Endodermal cell (in vitro differentiated cells): ENCODE measurements around the gene ORAI3. TPM values are rescaled to one million over a fixed set of nuclear protein-coding genes. Genes with fewer than 3 reads are reported as not detected.

Source experiments
- DNase-seq: peaks from one replicate; pipeline ENCODE4 v3.0.0-alpha.2; 2017
- H3K27ac ChIP-seq: 2 replicates; pipeline ENCODE4 v1.5.1; 2013; ENCODE audit warnings: mild to moderate bottlenecking, low read depth, low read length, moderate library complexity
- H3K27me3 ChIP-seq: 2 replicates; pipeline ENCODE4 v1.6.1; 2013; ENCODE audit warnings: mild to moderate bottlenecking, low read length, moderate library complexity; ENCODE audit not compliant: insufficient read depth, control insufficient read depth, poor library complexity, severe bottlenecking
- H3K36me3 ChIP-seq: 2 replicates; pipeline ENCODE4 v1.7.0; 2013; ENCODE audit warnings: mild to moderate bottlenecking, low read length, moderate library complexity; ENCODE audit not compliant: control insufficient read depth, insufficient read depth
- H3K4me1 ChIP-seq: one replicate; pipeline ENCODE4 v1.7.0; 2013; ENCODE audit warnings: low read length; ENCODE audit not compliant: control insufficient read depth, insufficient read depth
- H3K4me3 ChIP-seq: 2 replicates; pipeline ENCODE4 v1.5.1; 2013; ENCODE audit warnings: mild to moderate bottlenecking, low read length, moderate library complexity
- H3K9ac ChIP-seq: 2 replicates; pipeline ENCODE4 v1.6.1; 2013; ENCODE audit warnings: mild to moderate bottlenecking, low read length, moderate library complexity; ENCODE audit not compliant: poor library complexity, severe bottlenecking; ENCODE audit errors: extremely low read depth
- H3K9me3 ChIP-seq: 2 replicates; pipeline ENCODE4 v1.6.1; 2013; ENCODE audit warnings: mild to moderate bottlenecking, low read length, moderate library complexity; ENCODE audit not compliant: control insufficient read depth
- H3K27ac Mint-ChIP-seq: 2 replicates; pipeline ENCODE4 v1.8.0; 2020; ENCODE audit warnings: mixed read lengths
- H3K27me3 Mint-ChIP-seq: 2 replicates; pipeline ENCODE4 v1.8.0; 2021; ENCODE audit warnings: mild to moderate bottlenecking, mixed read lengths; ENCODE audit not compliant: insufficient read depth
- H3K36me3 Mint-ChIP-seq: 2 replicates; pipeline ENCODE4 v1.8.0; 2020; ENCODE audit warnings: low read depth, mixed read lengths
- H3K4me1 Mint-ChIP-seq: 2 replicates; pipeline ENCODE4 v1.8.0; 2020; ENCODE audit warnings: mixed read lengths
- H3K4me3 Mint-ChIP-seq: 2 replicates; pipeline ENCODE4 v1.8.0; 2020; ENCODE audit warnings: mild to moderate bottlenecking, moderate library complexity, mixed read lengths
- H3K9me3 Mint-ChIP-seq: 2 replicates; pipeline ENCODE4 v1.8.0; 2020; ENCODE audit warnings: mild to moderate bottlenecking, mixed read lengths
- CTCF ChIP-seq: fragments of 200-600 bp; sonication (generic); conservative IDR thresholded peaks from 2 replicates; pipeline ENCODE4 v1.5.0; 2021; ENCODE audit warnings: antibody characterized with exemption, mild to moderate bottlenecking
- WGBS, 2 experiments: methylation state at CpG; one replicate each; pipeline versions ENCODE4 v1.1.5 to v1.1.7; 2013; ENCODE audit warnings: missing lambda C conversion rate in 2 of 2, mixed read lengths in 1 of 2; ENCODE audit not compliant: insufficient coverage in 1 of 2, insufficient read length in 1 of 2; 5-methylcytosine and 5-hydroxymethylcytosine counted together
- total RNA-seq, 2 donors: library from RNA; stranded (reverse); fragmentation: NEBNext Ultra II Directional in 1 of 2; extraction: Animal tissue kit (Norgen Biotek cat#: 25700) in 1 of 2; gene quantifications; 2 replicates in 1 of 2; 3 replicates in 1 of 2; pipeline ENCODE4 v1.2.1, GENCODE V29; 2021

The ORAI3 gene
- total RNA-seq, 2 donors from 2014 or later, result 16.9 to 17.7 TPM

DNA sequence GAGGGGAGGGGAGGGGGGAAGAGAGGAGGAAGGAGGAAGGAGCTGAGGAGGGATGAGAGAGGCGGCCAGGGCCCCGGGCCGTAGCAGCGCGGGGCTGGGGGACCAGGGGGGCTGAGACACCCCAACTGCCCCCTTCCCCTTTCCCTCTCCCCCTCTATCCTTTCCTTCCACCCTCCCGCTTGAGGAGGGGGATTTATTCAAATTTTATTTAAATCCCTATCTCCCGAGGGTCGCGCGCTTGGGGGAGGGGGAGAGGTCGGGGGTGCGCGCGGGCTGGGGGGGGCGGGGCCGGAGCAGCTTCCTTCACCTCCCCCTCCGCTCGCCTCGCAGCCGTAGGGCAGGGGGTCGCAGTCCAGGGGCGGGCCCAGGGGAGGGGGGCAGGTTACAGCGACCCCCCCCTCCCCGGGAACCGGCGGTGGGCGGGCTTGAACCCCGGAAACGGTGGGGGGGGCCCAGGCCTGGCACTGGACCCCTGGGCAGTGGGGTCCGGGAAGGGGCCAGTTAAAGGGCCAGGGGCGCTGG is 25.3 kb upstream of the ORAI3 start, which contains the start of gene FBXL19:
Gene FBXL19 (plus strand): TSS at position 19 of the 522 bp plus-strand sequence. CDS start 2,183 bp downstream, outside the sequence.
- Mint-ChIP-seq H3K27me3 (no peaks in the 10 kb centered on the region), H3K27ac (peak within 1 kb of the TSS; percentile 100), H3K4me3 (peak within 1 kb of the TSS; percentile 92), H3K9me3 (no peaks in the 10 kb centered on the region), H3K4me1 (peaks cover 17% of the 10 kb centered on the region), H3K36me3 (peaks cover 12% of the 10 kb centered on the region)
- DNase-seq, result peak; percentile 88
- peak within 1 kb of the TSS; percentile 97 for H3K9ac ChIP-seq
- 0% methylated on average over 10 of the region's 31 CpGs; no CpG with 5 or more reads in 1 of the 2 experiments for WGBS, 2 experiments
- no peak for TF ChIP-seq CTCF
- peak within 1 kb of the TSS; percentile 95 for H3K4me3 ChIP-seq
- peak within 1 kb of the TSS; percentile 97 for H3K27ac ChIP-seq
- H3K4me1 ChIP-seq, result no peaks in the 10 kb centered on the region
- no peaks in the 10 kb centered on the region for H3K27me3 ChIP-seq
- peaks cover 11% of the 10 kb centered on the region for H3K36me3 ChIP-seq
- H3K9me3 ChIP-seq, result no peaks in the 10 kb centered on the region

GRCh38 chr16:30924076-30924912 is 24.6 kb upstream of the ORAI3 start:
- H3K4me3 Mint-ChIP-seq, result peak overlapping the region; percentile 92
- Histone ChIP-seq H3K9me3 (no peaks in the 10 kb centered on the region), H3K4me3 (peak overlapping the region; percentile 95), H3K9ac (peak overlapping the region; percentile 51), H3K36me3 (peaks cover 18% of the 10 kb centered on the region), H3K27ac (no peak overlapping the region), H3K4me1 (no peaks in the 10 kb centered on the region), H3K27me3 (no peaks in the 10 kb centered on the region)
- no peak for TF ChIP-seq CTCF
- H3K27me3 Mint-ChIP-seq, result no peaks in the 10 kb centered on the region
- 0 to 1% methylated on average over 3 to 53 of the region's 53 CpGs for WGBS, 2 experiments
- H3K36me3 Mint-ChIP-seq, result peaks cover 12% of the 10 kb centered on the region
- DNase-seq, result peak; percentile 77
- no peaks in the 10 kb centered on the region for H3K9me3 Mint-ChIP-seq
- H3K27ac Mint-ChIP-seq, result peak overlapping the region; percentile 62
- H3K4me1 Mint-ChIP-seq, result peaks cover 17% of the 10 kb centered on the region

DNA sequence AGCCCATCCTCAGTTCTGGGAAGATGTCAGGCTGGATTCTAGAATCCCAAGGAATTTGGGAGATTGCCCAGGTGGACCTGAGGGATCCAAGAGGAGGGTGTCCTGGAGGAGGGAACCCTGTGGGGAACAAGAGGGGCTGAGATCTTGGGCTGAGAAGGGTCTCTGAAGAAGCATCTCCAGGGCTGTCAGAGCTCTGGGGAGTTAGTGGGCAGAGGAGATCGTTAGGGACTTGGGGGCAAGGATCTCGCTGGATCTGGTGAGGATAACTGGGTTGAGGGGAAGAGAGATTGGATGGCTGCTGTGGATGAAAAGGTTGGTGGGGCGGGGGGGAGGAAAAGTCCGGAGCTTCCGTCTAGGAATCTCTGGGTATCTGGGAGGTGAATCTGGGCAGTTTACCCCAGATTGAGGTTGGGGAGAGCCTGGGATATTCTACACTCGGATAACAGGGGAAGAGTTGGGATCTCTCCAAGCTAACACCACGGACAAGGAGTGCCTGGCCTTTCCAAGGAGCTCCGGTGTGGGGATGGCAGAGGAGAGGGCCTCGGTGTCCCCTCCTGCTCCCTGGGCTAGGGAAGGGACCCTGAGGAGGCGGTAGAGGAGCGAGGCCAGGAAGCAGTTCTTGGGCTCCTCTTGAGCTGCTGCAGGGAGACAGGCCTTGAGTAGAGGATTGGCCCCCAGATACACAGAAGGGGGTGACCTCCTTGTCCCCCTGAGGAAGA is 23.8 kb upstream of the ORAI3 start:
- Mint-ChIP-seq H3K27ac (peak overlapping the region; percentile 62), H3K4me1 (peaks cover 17% of the 10 kb centered on the region), H3K9me3 (no peaks in the 10 kb centered on the region), H3K36me3 (peaks cover 12% of the 10 kb centered on the region), H3K27me3 (no peaks in the 10 kb centered on the region), H3K4me3 (peak overlapping the region; percentile 92)
- Histone ChIP-seq H3K27me3 (no peaks in the 10 kb centered on the region), H3K4me3 (peak overlapping the region; percentile 95), H3K4me1 (no peaks in the 10 kb centered on the region), H3K9ac (peak overlapping the region; percentile 51), H3K36me3 (peaks cover 19% of the 10 kb centered on the region), H3K27ac (no peak overlapping the region), H3K9me3 (no peaks in the 10 kb centered on the region)
- WGBS, 2 experiments, result 84 to 96% methylated on average over 9 to 11 of the region's 11 CpGs
- peak; percentile 43 for DNase-seq
- no peak for TF ChIP-seq CTCF
